HL-60 (cell line): Measurements from ENCODE around the gene EGFL8.

Source experiments
- GABPA ChIP-seq: IDR thresholded peaks from 2 replicates; pipeline ENCODE4 v1.6.1; 2012; ENCODE audit warnings: low read depth
- POLR2AphosphoS5 ChIP-seq: IDR thresholded peaks from 2 replicates; pipeline ENCODE4 v1.6.1; 2012; ENCODE audit warnings: low read depth
- REST ChIP-seq: IDR thresholded peaks from 2 replicates; pipeline ENCODE4 v1.6.1; 2012; ENCODE audit warnings: low read depth; ENCODE audit not compliant: insufficient replicate concordance
- SPI1 ChIP-seq: IDR thresholded peaks from 2 replicates; pipeline ENCODE4 v1.6.1; 2012; ENCODE audit warnings: low read depth, mild to moderate bottlenecking, borderline replicate concordance
- TF ChIP-seq, protein P1 (sequence below): IDR thresholded peaks from one replicate; pipeline ENCODE4 v1.5.1; 2011; ENCODE audit warnings: low read length, control low read depth, inconsistent platforms; ENCODE audit not compliant: insufficient read depth

GRCh38 chr6:32126880-32127279 lies 37.5 kb upstream of the EGFL8 start:
- TF ChIP-seq, protein P1, sequence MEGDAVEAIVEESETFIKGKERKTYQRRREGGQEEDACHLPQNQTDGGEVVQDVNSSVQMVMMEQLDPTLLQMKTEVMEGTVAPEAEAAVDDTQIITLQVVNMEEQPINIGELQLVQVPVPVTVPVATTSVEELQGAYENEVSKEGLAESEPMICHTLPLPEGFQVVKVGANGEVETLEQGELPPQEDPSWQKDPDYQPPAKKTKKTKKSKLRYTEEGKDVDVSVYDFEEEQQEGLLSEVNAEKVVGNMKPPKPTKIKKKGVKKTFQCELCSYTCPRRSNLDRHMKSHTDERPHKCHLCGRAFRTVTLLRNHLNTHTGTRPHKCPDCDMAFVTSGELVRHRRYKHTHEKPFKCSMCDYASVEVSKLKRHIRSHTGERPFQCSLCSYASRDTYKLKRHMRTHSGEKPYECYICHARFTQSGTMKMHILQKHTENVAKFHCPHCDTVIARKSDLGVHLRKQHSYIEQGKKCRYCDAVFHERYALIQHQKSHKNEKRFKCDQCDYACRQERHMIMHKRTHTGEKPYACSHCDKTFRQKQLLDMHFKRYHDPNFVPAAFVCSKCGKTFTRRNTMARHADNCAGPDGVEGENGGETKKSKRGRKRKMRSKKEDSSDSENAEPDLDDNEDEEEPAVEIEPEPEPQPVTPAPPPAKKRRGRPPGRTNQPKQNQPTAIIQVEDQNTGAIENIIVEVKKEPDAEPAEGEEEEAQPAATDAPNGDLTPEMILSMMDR, result no peak
- TF ChIP-seq REST (no peak), POLR2AphosphoS5 (no peak), GABPA (no peak), SPI1 (no peak)
